ENCODE data around the gene ZBTB42.

The ZBTB42 gene

DNA sequence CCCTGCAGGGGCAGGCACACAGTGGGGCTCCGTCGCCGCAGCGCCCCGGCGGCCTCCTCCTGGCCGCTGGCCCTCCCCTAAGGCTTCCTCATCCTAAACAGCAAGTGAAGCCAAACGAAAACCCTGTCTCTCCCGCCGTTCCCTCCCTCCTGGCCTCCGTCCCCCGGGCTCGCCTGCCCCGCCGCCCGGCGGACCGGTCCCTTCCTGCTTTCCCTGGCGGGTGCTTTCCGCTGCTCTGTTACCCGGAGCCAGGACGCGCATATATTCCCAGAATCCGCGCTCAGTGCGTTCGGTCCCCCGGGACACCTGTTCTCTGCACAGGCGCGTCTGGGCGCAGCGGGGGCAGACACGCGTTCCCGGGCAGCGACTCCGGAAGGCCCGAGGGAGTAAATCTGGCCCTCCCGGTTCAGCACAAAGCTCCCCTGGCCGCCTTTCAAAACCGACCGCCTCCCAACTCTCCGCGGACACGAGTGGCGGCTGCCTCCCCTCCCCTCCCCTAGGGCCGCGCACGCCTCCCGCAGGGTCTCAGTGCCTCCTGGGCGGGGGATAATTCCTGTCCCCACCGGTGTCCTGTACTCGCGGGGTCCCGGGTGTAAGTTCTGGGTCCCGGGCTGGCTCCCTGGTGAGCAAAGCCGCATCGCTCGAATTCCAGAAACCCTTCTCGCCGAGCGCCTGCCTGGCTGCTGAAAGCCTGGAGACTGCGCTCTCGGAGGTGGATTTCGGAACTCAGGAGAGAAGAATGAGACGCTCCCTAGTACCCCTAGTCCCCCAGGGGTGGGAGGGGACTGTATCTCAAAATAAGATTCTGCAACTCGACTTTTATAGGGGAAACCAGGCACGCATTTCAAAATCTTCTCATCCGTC, 42.8 kb downstream of the ZBTB42 start:
- DNase-seq (ENCODE audit: low read depth): no peak

DNA sequence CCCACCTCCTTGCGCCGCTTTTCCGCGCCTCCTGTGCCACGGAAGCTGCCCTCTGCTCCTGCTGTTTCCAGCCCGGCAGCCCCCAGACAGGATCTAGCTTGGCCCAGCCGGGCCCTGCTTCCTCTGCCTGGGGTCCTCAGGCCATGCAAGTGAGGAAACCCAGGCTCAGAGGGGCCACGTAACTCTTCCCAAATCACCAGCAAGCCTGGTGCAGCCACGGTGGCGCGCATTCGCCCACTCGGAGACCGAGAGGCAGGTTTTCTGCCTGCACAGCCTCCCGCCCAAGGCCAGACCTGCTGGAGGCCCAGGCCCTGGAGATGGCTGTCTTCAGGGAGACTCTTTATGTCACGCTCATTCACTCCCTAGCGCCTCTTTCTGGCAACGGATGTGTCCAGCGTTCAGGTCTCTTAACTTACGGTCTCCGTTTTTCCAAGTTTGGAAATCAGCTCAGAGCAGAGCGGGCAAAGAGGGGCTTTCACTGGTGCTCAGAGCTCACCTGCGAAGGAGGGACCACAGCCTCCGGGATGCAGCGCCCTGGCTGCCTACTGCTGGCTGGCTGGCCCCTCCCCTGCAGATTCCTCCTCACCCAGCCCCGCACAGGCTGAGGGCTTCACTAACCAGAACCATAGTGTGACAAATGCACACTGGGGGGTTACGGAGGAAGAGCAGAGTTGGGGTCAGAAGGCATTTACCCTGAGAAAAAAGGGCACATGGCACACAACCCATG, 43.6 kb downstream of the ZBTB42 start:
- DNase-seq (ENCODE audit: low read depth): no peak

DNA sequence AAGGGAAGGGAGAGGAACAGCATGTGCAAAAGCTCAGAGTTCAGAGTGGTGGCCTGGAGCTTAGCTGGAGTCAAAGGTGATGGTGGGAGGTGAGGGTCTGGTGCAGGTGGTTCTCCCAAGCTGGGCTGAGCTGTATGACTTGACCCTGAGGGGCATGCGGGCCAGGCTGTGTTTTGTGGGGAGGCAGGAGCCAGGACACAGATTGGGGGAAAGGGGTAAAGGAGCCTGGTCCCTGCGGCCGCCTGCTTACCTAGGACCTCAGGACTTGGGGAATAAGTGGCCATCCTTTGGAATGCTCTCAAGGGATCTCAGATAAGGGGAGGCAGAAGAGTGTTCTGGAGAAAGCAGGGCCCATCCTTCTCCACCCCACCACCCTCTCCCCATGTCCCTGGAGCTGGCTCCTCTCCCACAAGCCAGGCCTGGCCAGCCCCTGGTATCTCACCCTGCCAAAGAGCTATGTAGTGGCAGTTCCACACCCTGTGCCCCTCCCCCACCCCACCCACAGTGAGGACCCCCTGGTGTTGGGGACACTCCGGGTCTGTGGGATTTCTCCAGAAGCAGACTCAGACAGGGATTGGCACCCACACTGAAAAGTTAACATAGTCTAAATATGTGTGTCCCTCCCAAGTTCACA, 44.2 kb downstream of the ZBTB42 start:
- DNase-seq (ENCODE audit: low read depth): no peak

DNA sequence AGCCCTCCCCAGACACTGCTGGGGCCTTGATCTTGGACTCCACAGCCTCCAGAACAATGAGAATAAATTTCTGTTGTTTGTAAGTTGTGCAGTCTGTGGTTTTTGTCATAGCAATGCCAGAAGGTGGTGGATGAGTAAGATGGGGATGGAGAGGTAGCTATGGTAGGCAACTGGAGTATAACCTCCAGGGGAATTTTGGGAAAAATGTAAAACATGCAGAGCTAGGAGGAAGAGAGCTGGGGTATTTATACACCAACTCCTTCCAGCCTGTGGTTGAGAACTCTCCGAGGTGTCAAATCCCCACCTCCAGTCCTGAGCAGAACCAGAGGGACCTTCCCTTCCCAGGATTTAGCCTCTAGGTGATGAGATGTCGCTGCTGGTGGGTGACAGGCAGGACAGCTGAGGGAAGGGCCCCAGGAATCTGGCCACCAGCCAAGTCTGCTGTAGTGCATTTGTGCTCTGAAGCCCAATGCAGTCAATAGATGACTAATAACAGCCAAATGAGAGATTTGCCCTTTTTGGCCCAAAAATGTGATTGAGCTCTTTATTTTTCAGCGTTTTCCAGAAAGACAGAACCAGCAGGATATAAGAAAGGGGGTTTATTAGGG, 45.0 kb downstream of the ZBTB42 start:
- DNase-seq (ENCODE audit: low read depth): no peak

DNA sequence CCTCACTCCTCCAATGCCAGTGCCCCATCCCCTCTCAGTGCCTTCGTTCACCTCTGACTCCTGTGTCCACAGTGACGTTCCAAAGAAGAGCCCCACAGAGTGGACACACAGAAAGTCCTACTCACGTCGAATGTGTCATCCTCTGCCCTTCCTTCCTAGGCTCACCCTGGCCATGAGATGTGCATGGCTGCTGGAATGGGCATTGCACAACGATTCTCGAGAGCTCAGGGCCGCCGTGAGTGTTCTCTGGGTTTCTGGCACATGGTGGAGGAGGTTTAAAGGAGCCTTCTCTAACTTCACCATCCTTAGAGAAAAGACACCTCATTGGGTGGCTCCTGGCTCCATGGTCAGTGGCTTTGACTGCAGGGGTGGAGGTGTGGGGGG, 51.4 kb downstream of the ZBTB42 start:
- DNase-seq (ENCODE audit: low read depth): no peak
